GM19372 (cell line): ENCODE data around the gene RAG1.
A peak's percentile ranks its signal among the peaks of the same experiment; 100 is the strongest.

Experiments
- ATAC-seq: cut with Tn5 transposase; IDR thresholded peaks from one replicate; pipeline ENCODE4 v1.9.1; 2021; ENCODE audit warnings: mild to moderate bottlenecking, low read depth, moderate library complexity; ENCODE audit not compliant: unreplicated experiment

Gene RAG1

GRCh38 chr11:36588099-36588498 is 20.3 kb downstream of the RAG1 start:
- no peak for ATAC-seq

- no peak for ATAC-seq
These were observed 22.7 kb downstream of the RAG1 start for GRCh38 chr11:36590513-36590912.

- ATAC-seq = no peak
These were observed 23.6 kb downstream of the RAG1 start for GRCh38 chr11:36591433-36591832.

- ATAC-seq = peak; percentile 86
These were observed 26.6 kb downstream of the RAG1 start, which contains the start of gene IFTAP for GRCh38 chr11:36594316-36594989. Gene IFTAP (plus strand): TSS chr11:36594502. CDS start chr11:36610104, 15,602 bp downstream.

GRCh38 chr11:36596880-36597279 is 29.1 kb downstream of the RAG1 start:
- no peak for ATAC-seq

GRCh38 chr11:36598051-36598450 is 30.2 kb downstream of the RAG1 start, which contains the start of gene RAG2:
Gene RAG2 (minus strand): TSS chr11:36598236. CDS start chr11:36594168, 4,068 bp downstream.
- ATAC-seq = no peak

- ATAC-seq = no peak
These were observed 32.4 kb downstream of the RAG1 start for GRCh38 chr11:36600180-36600579.

- ATAC-seq = no peak
These were observed 33.3 kb downstream of the RAG1 start for GRCh38 chr11:36601155-36601554.

GRCh38 chr11:36602135-36602534 is 34.3 kb downstream of the RAG1 start:
- ATAC-seq = no peak

GRCh38 chr11:36605221-36606216 is 37.7 kb downstream of the RAG1 start:
- ATAC-seq = no peak

GRCh38 chr11:36608491-36609199 is 40.8 kb downstream of the RAG1 start:
- no peak for ATAC-seq

GRCh38 chr11:36609383-36609782 is 41.6 kb downstream of the RAG1 start:
- ATAC-seq = no peak

GRCh38 chr11:36615826-36616225 is 48.0 kb downstream of the RAG1 start:
- no peak for ATAC-seq

- ATAC-seq = no peak
These were observed 49.9 kb downstream of the RAG1 start for GRCh38 chr11:36617543-36618362.

GRCh38 chr11:36618363-36619047 is 50.7 kb downstream of the RAG1 start:
- ATAC-seq = no peak

- ATAC-seq = no peak
These were observed 51.7 kb downstream of the RAG1 start for GRCh38 chr11:36619502-36619901.

GRCh38 chr11:36620246-36620645 is 52.4 kb downstream of the RAG1 start:
- ATAC-seq = no peak

GRCh38 chr11:36622431-36623136 is 54.8 kb downstream of the RAG1 start:
- no peak for ATAC-seq

- ATAC-seq = no peak
These were observed 55.7 kb downstream of the RAG1 start for GRCh38 chr11:36623494-36623893.
